Measurements from ENCODE around the gene SERTAD3.
"Not testable (repeated sequence)": the region's sequence is repeated elsewhere in the genome, so short reads cannot be mapped to it uniquely, and the experiment has no call there.

The SERTAD3 gene

DNA sequence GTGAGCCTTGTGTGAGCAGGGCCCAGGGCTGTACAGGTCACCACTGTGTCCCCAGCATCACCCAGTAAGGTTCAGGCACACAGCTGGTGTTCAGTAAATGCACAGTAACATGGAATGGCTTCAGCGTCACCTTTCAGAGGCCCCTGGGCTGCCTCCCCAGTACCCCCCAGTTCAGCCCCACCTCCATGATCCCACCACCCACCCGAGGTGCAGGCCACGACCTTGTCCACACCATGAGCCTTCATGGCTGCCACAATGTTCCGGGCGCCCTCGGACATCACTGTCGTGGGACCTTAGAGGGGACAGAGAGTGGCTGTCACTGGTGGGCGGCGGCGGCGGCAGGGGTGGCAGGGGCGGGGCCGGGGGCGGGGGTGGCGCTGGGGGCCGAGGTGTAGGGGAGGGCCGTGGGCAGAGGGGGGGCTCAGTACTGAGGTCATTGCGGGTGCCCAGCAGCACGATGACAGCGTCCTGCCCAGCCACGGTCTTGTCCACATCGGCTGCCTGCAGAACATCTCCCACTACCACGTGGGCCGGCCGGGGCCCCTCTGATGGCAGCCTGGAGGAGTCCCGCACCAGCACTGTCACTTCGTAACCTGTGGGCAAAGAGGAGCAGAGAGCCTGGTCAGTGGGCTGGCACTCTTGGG, 13.9 kb upstream of the SERTAD3 start:
- no peak overlapping the region for H3K4me3 ChIP-seq (ENCODE audit: low read depth, low read length)
- no peak overlapping the region for H3K9ac ChIP-seq (ENCODE audit: low read length)
- no peaks in the 10 kb centered on the region for H3K9me3 ChIP-seq (ENCODE audit: control insufficient read depth, insufficient read depth, low read depth, low read length)
- H3K27me3 ChIP-seq (ENCODE audit: control insufficient read depth, insufficient read depth, low read length): no peaks in the 10 kb centered on the region
- peaks cover 3% of the 10 kb centered on the region; the same call in 1 of the 2 replicates for H3K36me3 ChIP-seq (ENCODE audit: control insufficient read depth, insufficient read depth, low read length)
- no peak overlapping the region for H3K27ac ChIP-seq (ENCODE audit: low read depth, low read length)
- H3K4me1 ChIP-seq (ENCODE audit: control insufficient read depth, insufficient read depth, low read length): no peaks in the 10 kb centered on the region

DNA sequence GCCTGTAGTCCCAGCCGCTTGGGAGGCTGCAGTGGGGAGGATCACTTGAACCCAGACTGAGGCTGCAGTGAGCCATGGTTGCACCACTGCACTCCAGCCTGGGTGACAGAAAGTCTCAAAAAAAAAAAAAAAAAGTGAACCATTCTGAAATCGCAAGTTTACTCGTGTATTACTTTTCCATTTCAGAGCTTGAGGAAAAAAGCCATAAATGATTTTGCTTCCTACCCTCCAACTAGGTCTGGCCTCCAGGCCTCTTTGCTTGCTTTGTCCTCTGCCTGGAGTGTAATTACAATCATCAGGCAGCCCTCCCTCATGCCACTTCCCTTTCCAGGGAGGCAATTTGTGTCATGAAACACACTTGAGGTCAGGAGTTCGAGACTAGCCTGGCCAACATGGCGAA, 12.9 kb upstream of the SERTAD3 start:
- Histone ChIP-seq H3K27me3 (ENCODE audit: control insufficient read depth, insufficient read depth, low read length) (no peaks in the 10 kb centered on the region), H3K4me3 (ENCODE audit: low read depth, low read length) (no peak overlapping the region), H3K9me3 (ENCODE audit: control insufficient read depth, insufficient read depth, low read depth, low read length) (no peaks in the 10 kb centered on the region), H3K27ac (ENCODE audit: low read depth, low read length) (no peak overlapping the region), H3K36me3 (ENCODE audit: control insufficient read depth, insufficient read depth, low read length) (peaks cover 3% of the 10 kb centered on the region; the same call in 1 of the 2 replicates), H3K4me1 (ENCODE audit: control insufficient read depth, insufficient read depth, low read length) (no peaks in the 10 kb centered on the region), H3K9ac (ENCODE audit: low read length) (no peak overlapping the region)

DNA sequence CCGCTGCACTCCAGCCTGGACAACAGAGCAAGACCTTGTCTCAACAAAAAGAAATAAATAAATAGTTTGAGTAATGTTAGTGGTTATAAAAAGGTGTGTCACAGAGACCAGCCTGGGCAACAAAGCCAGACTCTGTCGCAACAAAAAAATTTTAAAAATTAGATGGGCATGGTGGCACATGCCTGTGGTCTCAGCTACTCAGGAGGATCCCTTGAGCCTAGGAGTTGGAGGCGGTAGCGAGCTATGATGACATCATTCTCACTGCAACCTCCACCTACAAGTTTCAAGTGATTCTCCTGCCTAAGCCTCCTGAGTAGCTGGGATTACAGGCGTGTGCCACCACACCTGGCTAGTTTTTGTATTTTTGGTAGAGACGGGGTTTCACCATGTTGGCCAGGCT, 9.8 kb upstream of the SERTAD3 start:
- H3K27ac ChIP-seq (ENCODE audit: low read depth, low read length); H3K36me3 ChIP-seq (ENCODE audit: control insufficient read depth, insufficient read depth, low read length); H3K4me3 ChIP-seq (ENCODE audit: low read depth, low read length); H3K9ac ChIP-seq (ENCODE audit: low read length); H3K27me3 ChIP-seq (ENCODE audit: control insufficient read depth, insufficient read depth, low read length); H3K4me1 ChIP-seq (ENCODE audit: control insufficient read depth, insufficient read depth, low read length); H3K9me3 ChIP-seq (ENCODE audit: control insufficient read depth, insufficient read depth, low read depth, low read length): not testable (repeated sequence)

DNA sequence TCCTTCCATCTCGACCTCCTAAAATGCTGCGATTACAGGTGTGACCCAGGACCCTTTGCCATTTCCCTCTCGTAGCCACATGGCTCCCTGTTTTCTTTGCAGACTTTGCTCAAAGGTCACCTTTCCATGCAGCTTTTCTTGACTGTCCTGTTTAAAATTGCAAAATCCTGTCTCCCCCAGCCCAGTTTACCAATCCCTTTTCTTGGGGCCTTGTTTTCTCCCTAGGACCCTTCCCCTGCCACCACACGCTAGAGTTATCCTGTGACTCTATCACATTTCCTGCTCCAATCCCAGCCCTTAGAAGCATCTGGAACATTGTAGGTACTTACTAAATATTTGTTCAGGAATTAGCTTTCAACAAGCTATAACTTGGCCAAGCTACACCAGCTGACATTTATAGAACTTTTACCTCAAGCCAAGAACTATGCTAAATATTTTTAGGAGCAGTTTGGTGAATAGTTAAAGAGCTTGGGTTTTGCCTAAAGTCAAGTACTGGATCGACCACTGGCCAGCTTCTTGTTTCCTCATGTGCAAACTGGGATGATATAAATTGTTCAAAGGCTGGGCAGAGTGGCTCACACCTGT, 9.1 kb upstream of the SERTAD3 start:
- Histone ChIP-seq H3K36me3 (ENCODE audit: control insufficient read depth, insufficient read depth, low read length) (peaks cover 3% of the 10 kb centered on the region; the same call in 1 of the 2 replicates), H3K27me3 (ENCODE audit: control insufficient read depth, insufficient read depth, low read length) (no peaks in the 10 kb centered on the region), H3K27ac (ENCODE audit: low read depth, low read length) (no peak overlapping the region), H3K4me1 (ENCODE audit: control insufficient read depth, insufficient read depth, low read length) (peaks cover 3% of the 10 kb centered on the region; the same call in 1 of the 2 replicates), H3K9me3 (ENCODE audit: control insufficient read depth, insufficient read depth, low read depth, low read length) (no peaks in the 10 kb centered on the region), H3K9ac (ENCODE audit: low read length) (no peak overlapping the region), H3K4me3 (ENCODE audit: low read depth, low read length) (no peak overlapping the region)

DNA sequence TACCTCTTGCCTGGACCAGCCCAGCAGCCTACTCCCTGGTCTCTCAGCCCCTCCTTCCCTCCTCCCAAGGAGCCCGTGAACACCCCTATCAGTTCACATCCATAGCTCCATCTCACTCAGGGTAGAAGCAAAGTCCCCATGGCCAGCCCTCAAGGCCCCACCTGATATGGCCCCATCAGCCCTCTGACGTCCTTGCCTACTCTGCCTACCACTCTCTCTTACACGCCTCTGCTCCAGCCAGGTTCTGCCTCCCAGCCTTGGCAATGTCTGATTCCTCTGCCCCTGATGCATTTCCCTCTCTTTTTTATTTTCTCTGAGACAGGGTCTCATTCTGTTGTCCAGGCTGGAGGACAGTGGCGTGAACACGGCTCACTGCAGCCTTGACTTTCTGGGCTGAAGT, 7.9 kb upstream of the SERTAD3 start:
- no peak overlapping the region for H3K9ac ChIP-seq (ENCODE audit: low read length)
- H3K4me3 ChIP-seq (ENCODE audit: low read depth, low read length): no peak overlapping the region
- no peaks in the 10 kb centered on the region for H3K27me3 ChIP-seq (ENCODE audit: control insufficient read depth, insufficient read depth, low read length)
- H3K36me3 ChIP-seq (ENCODE audit: control insufficient read depth, insufficient read depth, low read length): peaks cover 5% of the 10 kb centered on the region
- H3K27ac ChIP-seq (ENCODE audit: low read depth, low read length): no peak overlapping the region
- peaks cover 3% of the 10 kb centered on the region; the same call in 1 of the 2 replicates for H3K4me1 ChIP-seq (ENCODE audit: control insufficient read depth, insufficient read depth, low read length)
- H3K9me3 ChIP-seq (ENCODE audit: control insufficient read depth, insufficient read depth, low read depth, low read length): no peaks in the 10 kb centered on the region

DNA sequence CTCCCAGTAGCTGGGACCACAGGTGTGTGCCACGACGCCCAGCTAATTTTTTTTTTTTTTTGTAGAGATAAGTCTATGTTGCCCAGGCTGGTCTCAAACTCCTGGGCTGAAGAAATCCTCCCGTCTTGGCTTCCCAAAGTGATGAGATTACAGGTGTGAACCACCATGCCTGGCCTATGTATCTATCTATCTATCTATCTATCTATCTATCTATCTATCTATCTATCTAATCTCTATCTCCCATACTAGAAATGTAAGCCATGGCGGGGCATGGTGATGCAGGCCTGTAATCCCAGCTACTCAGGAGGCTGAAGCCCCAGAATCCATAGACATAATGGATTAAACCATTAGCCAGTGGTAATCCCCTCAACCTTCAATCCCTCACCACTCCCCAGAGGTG, 6.5 kb upstream of the SERTAD3 start:
- Histone ChIP-seq H3K27ac (ENCODE audit: low read depth, low read length) (no peak overlapping the region), H3K4me1 (ENCODE audit: control insufficient read depth, insufficient read depth, low read length) (peaks cover 13% of the 10 kb centered on the region), H3K9ac (ENCODE audit: low read length) (no peak overlapping the region), H3K4me3 (ENCODE audit: low read depth, low read length) (no peak overlapping the region), H3K9me3 (ENCODE audit: control insufficient read depth, insufficient read depth, low read depth, low read length) (no peaks in the 10 kb centered on the region), H3K27me3 (ENCODE audit: control insufficient read depth, insufficient read depth, low read length) (no peaks in the 10 kb centered on the region), H3K36me3 (ENCODE audit: control insufficient read depth, insufficient read depth, low read length) (peaks cover 5% of the 10 kb centered on the region)

DNA sequence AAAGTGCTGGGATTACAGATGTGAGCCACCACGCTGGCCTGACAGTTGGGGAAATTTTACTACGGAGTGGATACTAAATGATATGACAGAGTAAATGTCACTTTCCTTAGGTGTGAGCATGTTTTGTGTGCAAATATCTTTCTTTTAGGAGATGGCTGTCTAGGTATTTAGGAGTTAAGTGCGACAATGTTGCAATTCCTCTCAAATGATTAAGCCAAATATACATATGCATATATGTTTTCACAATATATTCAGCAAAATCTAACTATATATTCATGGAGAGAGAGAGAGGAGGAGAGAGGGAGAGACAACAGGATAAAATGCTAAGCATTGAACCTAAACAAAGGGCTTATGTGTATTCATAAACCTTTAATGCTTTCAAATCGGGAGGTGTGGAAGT, 5.4 kb upstream of the SERTAD3 start:
- Histone ChIP-seq H3K9me3 (ENCODE audit: control insufficient read depth, insufficient read depth, low read depth, low read length) (no peaks in the 10 kb centered on the region), H3K27me3 (ENCODE audit: control insufficient read depth, insufficient read depth, low read length) (no peaks in the 10 kb centered on the region), H3K4me1 (ENCODE audit: control insufficient read depth, insufficient read depth, low read length) (peaks cover 16% of the 10 kb centered on the region), H3K9ac (ENCODE audit: low read length) (no peak overlapping the region), H3K27ac (ENCODE audit: low read depth, low read length) (no peak overlapping the region), H3K4me3 (ENCODE audit: low read depth, low read length) (no peak overlapping the region), H3K36me3 (ENCODE audit: control insufficient read depth, insufficient read depth, low read length) (peaks cover 5% of the 10 kb centered on the region)

DNA sequence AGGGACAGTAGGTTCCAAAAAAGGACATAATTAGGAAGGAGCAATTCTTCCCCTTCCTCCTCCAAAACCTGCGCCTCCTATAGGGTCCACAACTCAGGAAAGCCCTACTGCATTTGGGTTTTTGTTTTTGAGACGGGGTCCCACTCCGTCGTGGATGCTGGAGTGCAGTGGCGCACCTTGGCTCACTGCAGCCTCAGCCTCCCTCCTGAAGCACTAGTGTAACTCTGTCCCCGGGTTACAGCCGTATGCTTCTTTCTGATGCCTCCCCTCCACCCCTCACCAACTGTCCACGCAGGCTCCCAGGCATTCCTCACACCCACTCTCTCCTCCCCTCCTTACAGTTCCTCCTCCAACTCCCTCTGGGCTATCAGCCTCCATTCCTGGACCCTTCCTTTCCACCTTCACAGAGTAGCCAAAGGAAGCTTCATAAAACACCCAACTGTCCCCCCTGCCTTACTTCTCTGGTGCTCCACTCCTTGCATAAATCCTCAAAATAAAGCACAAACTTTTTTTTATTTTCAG, 2.2 kb upstream of the SERTAD3 start:
- Histone ChIP-seq H3K36me3 (ENCODE audit: control insufficient read depth, insufficient read depth, low read length) (peaks cover 14% of the 10 kb centered on the region), H3K4me3 (ENCODE audit: low read depth, low read length) (no peak overlapping the region), H3K27me3 (ENCODE audit: control insufficient read depth, insufficient read depth, low read length) (no peaks in the 10 kb centered on the region), H3K27ac (ENCODE audit: low read depth, low read length) (no peak overlapping the region), H3K9me3 (ENCODE audit: control insufficient read depth, insufficient read depth, low read depth, low read length) (no peaks in the 10 kb centered on the region), H3K4me1 (ENCODE audit: control insufficient read depth, insufficient read depth, low read length) (peaks cover 24% of the 10 kb centered on the region), H3K9ac (ENCODE audit: low read length) (peak overlapping the region; percentile 12)

DNA sequence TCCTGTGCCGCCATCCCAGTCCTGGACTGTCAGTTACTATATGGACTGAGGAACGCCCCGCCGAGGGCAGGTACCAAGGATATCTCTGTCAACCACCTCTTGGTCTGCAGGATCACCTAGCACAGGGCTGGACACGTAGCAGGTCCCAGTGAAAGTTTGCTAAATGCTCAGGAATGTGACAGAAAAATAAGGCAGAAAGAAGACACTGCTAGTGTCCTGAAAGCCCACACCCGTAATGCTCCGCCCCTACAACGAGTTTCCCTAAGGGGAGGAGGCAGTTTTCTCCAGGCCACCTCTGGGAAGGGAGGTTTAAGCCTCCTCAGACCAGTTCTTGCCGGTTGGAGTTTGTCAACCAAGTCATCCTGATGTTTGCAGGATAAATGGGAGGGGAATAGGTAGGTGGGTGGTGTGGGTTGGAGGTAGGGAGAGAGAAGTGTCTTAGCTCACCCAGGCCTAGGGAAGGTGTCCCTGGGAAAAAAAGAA, 1.7 kb upstream of the SERTAD3 start:
- H3K9me3 ChIP-seq (ENCODE audit: control insufficient read depth, insufficient read depth, low read depth, low read length): no peaks in the 10 kb centered on the region
- peaks cover 19% of the 10 kb centered on the region for H3K36me3 ChIP-seq (ENCODE audit: control insufficient read depth, insufficient read depth, low read length)
- no peak overlapping the region for H3K27ac ChIP-seq (ENCODE audit: low read depth, low read length)
- H3K27me3 ChIP-seq (ENCODE audit: control insufficient read depth, insufficient read depth, low read length): no peaks in the 10 kb centered on the region
- no peak overlapping the region for H3K4me3 ChIP-seq (ENCODE audit: low read depth, low read length)
- H3K4me1 ChIP-seq (ENCODE audit: control insufficient read depth, insufficient read depth, low read length): peaks cover 20% of the 10 kb centered on the region
- peak overlapping the region; percentile 31 for H3K9ac ChIP-seq (ENCODE audit: low read length)

DNA sequence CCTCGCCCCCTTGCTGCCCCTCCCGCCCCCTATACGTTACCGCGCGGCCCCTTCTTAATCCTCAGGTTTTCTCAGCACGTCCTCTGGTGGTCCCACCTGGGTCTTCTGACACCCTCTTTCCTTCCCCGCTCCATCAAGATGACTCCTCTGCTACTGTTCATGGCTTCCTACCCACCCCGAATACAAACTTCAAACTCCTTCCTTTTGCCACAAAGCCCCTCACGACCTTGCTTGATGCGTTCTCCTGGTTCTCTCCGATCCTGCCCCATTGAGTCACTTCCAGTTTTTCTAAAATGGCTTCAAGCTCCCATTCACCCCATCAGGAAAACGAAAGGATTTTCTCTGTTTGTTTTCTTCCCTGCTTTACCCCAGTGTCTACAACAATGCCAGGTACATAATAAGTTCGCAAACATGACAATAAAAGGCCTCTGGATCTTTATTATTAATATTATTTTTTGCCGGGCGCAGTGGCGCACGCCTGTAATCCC, 734 bp upstream of the SERTAD3 start:
- H3K36me3 ChIP-seq (ENCODE audit: control insufficient read depth, insufficient read depth, low read length): peaks cover 27% of the 10 kb centered on the region
- H3K9ac ChIP-seq (ENCODE audit: low read length): peak overlapping the region; percentile 41
- peaks cover 20% of the 10 kb centered on the region for H3K4me1 ChIP-seq (ENCODE audit: control insufficient read depth, insufficient read depth, low read length)
- H3K27me3 ChIP-seq (ENCODE audit: control insufficient read depth, insufficient read depth, low read length): no peaks in the 10 kb centered on the region
- peak overlapping the region; percentile 15; the same call in 1 of the 2 replicates for H3K27ac ChIP-seq (ENCODE audit: low read depth, low read length)
- H3K9me3 ChIP-seq (ENCODE audit: control insufficient read depth, insufficient read depth, low read depth, low read length): no peaks in the 10 kb centered on the region
- H3K4me3 ChIP-seq (ENCODE audit: low read depth, low read length): peak overlapping the region; percentile 97
